ENCODE measurements around the gene GIGYF2.

GIGYF2 gene

DNA sequence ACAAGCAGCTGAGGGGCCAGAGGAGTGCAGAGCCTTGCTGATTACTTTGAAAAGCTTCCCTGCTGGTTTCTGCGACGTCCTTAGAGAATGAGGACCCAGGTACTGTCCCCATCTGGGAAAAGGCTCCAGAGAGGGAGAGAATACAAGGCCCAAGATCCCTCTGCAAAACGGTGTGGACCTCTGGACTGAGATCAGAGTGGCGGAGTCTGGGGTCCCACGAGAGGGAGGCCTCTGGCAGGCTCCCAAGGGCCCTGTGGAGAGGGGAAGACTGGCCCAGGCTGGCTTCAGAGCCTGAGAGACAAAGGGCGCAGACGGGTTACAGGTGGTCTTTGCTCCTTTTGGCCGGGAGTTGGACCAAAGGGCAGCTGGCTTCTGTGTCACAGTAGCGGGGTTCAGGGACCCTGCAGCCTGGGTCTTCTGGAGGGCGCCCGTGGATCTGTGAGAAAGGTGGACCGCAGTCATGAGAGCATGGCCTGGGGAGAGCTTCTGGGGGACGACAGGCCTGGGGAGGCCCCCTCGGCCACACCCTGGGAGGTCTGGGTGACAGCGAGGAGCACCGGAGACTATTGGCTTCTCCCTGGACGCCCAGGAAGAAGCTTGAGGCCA lies 173.7 kb downstream of the GIGYF2 start:
- no peak for DNase-seq

GRCh38 chr2:232871418-232871834 lies 174.3 kb downstream of the GIGYF2 start:
- DNase-seq: no peak

DNA sequence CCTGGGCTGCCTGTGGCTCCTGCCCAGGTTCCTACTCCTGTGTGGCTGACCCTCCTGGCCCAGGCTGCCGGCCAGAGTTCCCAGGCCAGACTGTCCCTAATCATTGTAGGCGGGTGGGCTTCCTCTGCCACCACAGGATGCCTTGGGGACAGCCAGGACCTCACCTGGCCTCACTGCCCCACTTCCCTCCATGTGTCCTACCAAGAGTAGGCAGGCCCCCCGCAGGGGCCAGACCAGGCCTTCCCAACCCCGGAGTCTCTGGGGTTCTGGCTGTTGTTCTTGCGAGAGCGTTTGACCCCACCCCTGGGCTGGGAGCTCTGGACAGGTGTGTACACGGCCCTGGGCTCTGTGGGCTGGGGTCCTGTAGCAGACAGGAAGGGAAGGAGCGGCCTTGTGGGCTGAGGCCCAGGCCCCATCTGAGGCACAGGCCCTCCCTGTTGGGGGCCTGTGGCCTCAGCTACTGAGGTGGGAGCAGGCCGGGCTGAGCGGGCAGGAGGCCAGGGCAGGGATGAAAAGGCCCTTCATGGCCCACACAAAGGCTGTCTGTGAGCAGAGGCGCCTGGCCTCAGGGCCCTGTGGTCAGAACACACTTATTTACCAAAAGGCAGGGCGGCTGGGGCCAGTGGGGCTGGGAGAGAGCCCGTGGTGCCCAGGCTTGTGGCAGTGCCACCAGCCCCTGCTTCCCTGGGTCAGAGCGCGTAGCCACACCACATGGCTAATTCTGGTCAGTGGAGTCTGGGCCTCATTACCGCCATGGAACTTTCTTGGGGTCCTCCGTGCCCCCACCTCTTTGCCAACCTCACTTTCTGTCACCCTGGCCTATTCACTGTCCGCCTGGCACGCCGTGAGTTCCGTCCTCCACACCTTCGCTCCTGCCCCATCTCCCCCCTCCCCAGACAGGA lies 175.0 kb downstream of the GIGYF2 start:
- DNase-seq: no peak

- no peak for DNase-seq
Observed at GRCh38 chr2:232872826-232873225, 175.7 kb downstream of the GIGYF2 start.

DNA sequence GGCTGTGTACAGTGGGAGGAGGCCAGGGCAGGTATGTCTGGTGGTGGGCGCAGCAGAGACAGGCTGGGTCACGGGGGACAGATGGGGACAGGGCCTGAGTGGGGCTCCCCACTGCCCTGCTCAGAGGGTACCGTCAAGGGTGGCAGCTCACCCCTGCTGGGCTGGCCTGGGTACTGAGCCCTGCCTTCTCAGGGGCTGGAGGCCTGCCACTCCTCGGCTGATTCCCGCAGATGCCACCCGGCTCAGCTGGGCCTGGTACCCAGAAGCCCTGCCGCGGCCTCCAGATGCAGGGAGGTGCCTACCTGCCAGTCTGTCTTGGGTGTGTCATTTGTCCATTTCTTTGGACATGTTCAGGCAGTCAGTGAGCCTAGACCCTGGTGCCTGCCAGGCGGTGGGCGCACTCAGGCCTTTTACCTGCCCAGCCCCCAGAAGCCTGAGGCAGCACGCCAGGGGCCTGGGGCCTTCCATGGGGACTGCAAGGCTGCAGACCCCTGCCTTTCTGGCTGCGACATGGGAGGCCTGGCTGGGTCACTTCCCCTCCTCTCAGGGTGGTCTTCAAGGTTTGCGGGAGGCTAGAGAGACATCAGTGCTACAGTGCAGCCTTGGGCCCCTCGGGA lies 176.3 kb downstream of the GIGYF2 start:
- no peak for DNase-seq

- no peak for DNase-seq
Observed at GRCh38 chr2:232873909-232874641, 176.9 kb downstream of the GIGYF2 start.

- DNase-seq: no peak
Observed at GRCh38 chr2:232874677-232875223, 177.6 kb downstream of the GIGYF2 start.

DNA sequence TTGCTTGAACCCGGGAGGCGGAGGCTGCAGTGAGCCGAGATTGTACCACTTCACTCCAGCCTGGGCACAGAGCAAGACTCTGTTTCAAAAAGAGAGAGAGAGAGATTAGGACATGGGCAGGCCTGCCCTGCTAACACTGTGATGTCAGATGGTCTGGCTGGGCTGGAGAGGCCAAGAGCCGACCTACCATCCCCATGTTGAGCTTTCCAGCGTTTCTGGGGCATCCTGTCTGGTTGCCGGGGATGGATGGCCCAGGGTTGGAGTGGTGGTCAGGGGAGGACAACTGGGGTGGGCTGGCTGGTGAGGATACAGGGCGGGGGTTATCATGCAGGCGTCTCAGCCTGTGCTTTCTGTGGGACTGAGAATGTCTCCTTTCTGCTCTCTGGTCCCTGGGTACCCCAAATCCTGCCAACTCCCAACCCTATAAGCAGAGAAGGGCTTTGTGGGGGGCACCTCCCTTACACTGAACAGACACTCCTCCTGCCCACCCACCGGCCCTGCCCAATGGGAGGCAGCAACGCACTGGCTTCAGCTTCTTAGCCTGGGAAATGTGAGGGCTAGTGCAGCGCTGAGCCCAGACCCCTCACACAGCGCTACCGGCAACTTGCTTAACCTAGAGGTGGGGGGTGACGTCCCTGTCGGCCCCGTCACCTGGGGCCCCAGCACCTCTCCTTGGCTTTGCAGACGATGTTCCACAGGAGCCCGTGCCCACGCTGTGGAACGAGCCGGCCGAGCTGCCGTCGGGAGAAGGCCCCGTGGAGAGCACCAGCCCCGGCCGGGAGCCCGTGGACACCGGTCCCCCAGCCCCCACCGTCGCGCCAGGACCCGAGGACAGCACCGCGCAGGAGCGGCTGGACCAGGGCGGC lies 178.4 kb downstream of the GIGYF2 start:
- no peak for DNase-seq

DNA sequence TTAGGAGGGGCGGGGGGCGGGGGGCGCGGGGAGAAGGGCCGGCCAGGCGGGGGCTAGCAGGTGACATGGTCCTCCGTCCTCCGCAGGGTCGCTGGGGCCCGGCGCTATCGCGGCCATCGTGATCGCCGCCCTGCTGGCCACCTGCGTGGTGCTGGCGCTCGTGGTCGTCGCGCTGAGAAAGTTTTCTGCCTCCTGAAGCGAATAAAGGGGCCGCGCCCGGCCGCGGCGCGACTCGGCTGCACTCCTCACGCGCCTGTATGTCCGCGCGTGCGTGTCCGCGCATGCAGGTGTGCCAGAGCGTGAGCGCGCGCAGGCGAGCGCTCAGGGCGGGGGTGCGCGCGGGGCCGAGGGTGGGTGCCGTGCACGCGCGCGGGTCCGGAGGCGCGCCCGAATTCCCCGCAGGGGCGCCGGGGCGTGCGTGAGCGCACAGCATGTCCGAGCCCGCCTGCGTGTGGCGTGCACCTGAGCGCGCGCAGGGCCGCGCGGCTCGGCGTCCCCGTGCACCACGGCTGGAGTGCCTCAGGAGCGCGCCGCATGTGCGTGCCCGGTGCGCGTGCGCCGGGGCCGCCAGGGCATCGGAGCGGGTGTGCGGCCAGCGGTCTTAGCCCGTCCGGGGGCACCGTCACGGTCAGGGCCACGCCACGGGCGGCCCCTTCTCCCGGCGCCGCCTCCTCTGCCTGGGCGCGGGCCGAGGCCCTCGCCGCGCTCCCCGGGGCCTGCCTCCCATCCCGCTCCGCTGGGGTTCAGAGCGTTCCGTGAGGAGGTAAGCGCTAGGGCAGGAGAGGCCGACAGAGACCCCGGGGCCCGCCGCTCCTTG lies 179.2 kb downstream of the GIGYF2 start:
- DNase-seq: no peak

DNA sequence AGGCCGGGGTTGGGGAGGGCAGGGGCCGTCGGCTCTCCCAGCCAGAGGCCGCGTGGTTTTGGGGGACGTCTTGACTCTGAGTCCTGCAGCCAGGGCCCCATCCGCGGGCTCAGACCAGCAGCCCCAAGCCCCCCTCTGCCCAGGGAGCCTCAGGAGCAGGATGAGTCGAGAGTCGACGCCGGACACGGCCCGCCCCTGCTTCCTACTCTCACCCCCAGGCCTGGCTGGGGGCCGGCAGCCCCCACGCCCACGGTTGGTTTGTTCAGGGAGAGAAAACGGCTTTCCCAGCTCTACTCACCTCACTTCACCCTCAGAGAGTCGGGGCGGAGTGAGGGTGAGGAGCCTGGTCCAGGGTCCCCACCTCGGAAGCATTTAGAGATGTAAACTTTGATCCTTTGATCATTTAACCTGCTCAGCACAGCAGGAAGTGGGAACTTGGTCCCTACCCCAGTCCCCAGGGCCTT lies 179.9 kb downstream of the GIGYF2 start:
- no peak for DNase-seq

DNA sequence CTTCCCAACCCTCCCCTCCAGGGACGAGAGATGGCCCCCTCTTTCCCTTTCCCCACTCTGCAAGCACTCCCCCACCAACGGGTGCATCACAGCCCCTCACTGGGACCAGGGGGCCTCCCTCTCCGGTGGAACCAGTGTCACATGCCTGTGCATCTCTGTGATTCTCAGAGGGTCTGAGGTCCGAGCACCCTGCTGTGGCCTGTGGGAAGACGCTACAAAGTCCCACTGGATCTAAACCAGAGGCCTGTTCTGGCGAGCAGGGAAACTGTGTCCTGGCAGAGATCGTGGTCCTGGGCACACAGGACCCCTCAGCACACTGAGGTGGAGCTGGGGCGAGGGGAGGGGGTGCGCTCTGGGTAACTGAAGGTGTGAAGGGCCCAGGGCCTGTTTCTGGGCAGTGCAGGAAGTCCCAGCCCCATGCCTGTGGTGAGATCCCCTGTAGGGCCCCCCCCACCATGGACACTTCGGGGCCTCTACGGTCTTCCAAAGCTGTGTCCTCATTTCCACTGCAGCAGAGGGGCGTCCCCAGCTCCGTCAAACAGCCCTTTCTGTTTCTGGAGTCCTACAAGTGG lies 180.9 kb downstream of the GIGYF2 start:
- no peak for DNase-seq

- no peak for DNase-seq
Observed at GRCh38 chr2:232878855-232879617, 181.9 kb downstream of the GIGYF2 start.

DNA sequence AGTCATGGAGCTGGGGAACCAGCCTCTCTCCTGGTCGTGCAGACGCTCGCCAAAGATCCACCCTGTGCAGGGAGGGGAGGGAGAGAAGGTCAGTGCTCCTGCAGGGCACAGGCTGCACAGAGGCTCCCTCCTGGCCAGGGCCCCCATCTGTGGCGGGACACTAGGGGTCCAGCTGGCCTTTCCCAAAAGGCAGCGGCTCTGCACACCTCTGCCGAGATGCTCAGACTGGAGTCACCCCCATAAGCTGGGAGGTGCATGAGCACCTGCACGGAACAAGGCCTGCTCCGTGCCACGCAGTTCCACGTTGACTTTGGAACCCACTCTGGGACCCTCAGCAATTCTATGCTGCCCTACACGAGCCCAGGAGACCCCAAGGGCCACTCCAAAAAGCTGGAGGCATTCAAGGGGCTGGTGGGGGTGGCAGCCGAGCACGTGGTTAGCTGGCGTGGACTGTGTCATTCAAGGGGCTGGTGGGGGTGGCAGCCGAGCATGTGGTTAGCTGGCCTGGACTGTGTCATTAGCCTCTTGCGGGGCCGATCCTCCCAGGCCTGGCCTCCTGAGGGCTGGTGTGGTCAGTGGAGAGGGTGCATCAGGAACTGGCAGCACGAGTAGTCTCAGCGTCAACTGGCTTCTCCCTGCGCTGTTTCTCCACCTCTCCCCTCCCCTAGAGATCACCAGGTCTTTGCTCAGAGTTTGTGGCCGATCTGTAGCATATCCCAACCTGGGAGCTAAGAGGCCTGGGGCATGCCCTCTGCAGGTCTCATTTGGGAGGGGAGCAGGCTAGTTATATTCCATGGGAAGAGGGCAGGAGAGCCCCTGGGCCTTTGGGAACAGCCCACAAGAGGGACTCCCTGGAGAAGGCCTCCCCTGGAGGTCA lies 182.7 kb downstream of the GIGYF2 start:
- no peak for DNase-seq

- no peak for DNase-seq
Observed at GRCh38 chr2:232880764-232881351, 183.7 kb downstream of the GIGYF2 start.

GRCh38 chr2:232882085-232882484 lies 185.0 kb downstream of the GIGYF2 start:
- DNase-seq: no peak

- no peak for DNase-seq
Observed at GRCh38 chr2:232882505-232883115, 185.5 kb downstream of the GIGYF2 start.

GRCh38 chr2:232883116-232883721 lies 186.1 kb downstream of the GIGYF2 start:
- DNase-seq: no peak

Data from activated CD4-positive, alpha-beta T cell treated with anti-CD3 and anti-CD28 coated beads for 4 hours (primary cell).